Ishikawa (cell line): Measurements from ENCODE around the gene TYMP.

ENCODE experiments used
- CEBPB ChIP-seq: IDR thresholded peaks from 2 replicates; pipeline ENCODE4 v1.6.1; 2012
- CREB1 ChIP-seq: IDR thresholded peaks from 2 replicates; pipeline ENCODE4 v1.6.1; 2012; ENCODE audit warnings: low read depth
- EGR1 ChIP-seq: IDR thresholded peaks from 2 replicates; pipeline ENCODE4 v1.6.1; 2012
- EP300 ChIP-seq: IDR thresholded peaks from 2 replicates; pipeline ENCODE4 v1.6.1; 2012; ENCODE audit warnings: borderline replicate concordance
- FOXM1 ChIP-seq: IDR thresholded peaks from 2 replicates; pipeline ENCODE4 v1.6.1; 2012; ENCODE audit warnings: low read depth, borderline replicate concordance
- MAX ChIP-seq: IDR thresholded peaks from 2 replicates; pipeline ENCODE4 v1.6.1; 2012
- NFIC ChIP-seq: IDR thresholded peaks from 2 replicates; pipeline ENCODE4 v1.6.1; 2012
- RAD21 ChIP-seq: IDR thresholded peaks from 2 replicates; pipeline ENCODE4 v1.6.1; 2012; ENCODE audit warnings: low read depth
- REST ChIP-seq: IDR thresholded peaks from 2 replicates; pipeline ENCODE4 v1.6.1; 2012; ENCODE audit warnings: low read depth, mild to moderate bottlenecking
- TAF1 ChIP-seq: IDR thresholded peaks from 2 replicates; pipeline ENCODE4 v1.6.1; 2012; ENCODE audit warnings: low read depth, mild to moderate bottlenecking
- TCF12 ChIP-seq: IDR thresholded peaks from 2 replicates; pipeline ENCODE4 v1.6.1; 2012; ENCODE audit warnings: low read depth
- TEAD4 ChIP-seq: IDR thresholded peaks from 2 replicates; pipeline ENCODE4 v1.6.1; 2012
- USF1 ChIP-seq: IDR thresholded peaks from 2 replicates; pipeline ENCODE4 v1.6.1; 2012
- YY1 ChIP-seq: IDR thresholded peaks from 2 replicates; pipeline ENCODE4 v1.6.1; 2012; ENCODE audit warnings: low read depth
- ZBTB7A ChIP-seq: IDR thresholded peaks from 2 replicates; pipeline ENCODE4 v1.6.1; 2012; ENCODE audit warnings: low read depth

The TYMP gene

GRCh38 chr22:50530877-50531545, 1.2 kb upstream of the TYMP start:
- TF ChIP-seq TCF12 (no peak), ZBTB7A (0 out of 2 replicates have a peak, but pooled peaks have one; percentile 14)

DNA sequence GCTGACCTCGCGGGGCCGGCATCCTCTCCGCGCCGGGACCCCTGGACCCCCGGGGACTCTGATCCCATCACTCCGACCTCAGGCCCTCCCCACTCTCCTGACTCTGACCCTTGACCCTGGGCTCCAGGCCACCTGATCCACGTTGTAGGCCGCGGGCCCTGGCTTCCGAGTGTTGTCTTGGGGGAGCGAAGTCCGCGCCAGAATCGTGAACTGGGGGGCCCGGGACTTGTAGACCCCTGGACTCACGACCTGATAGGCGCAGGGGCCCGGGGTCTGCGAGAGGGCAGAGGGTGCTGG, 716 bp upstream of the TYMP start:
- TF ChIP-seq USF1 (no peak), ZBTB7A (peak; percentile 88)

DNA sequence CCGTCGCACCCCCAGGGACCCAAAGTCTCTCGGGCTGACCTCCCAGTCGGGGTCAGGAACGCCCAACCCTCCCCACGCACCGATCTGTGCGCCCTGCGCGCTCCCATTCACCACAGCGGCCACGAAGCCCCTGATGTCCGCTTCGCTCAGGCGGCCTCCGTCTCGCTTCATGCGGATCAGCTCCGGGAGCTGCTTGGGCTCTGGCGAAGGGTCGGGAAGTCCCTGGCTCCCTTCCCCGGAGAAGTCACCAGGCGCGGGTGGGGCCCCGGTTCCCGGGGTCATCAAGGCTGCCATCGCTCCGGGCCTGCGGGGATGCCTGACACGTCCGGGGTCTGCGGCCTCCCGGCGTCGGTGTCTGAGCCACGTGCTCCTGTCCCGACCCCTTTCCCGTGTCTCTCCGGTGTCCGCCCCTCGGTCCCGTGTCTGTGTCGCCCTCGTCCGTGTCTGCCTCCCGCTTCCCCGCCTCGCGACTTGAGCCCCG, 356 bp downstream of the TYMP start:
- TF ChIP-seq YY1 = no peak
- no peak for TF ChIP-seq CEBPB
- TF ChIP-seq NFIC = no peak
- no peak for TF ChIP-seq EP300
- TF ChIP-seq TCF12 = no peak
- no peak for TF ChIP-seq TAF1
- no peak for TF ChIP-seq EGR1
- TF ChIP-seq TEAD4 = no peak
- no peak for TF ChIP-seq ZBTB7A
- TF ChIP-seq FOXM1 = no peak
- no peak for TF ChIP-seq RAD21
- no peak for TF ChIP-seq MAX
- TF ChIP-seq USF1 = no peak
- no peak for TF ChIP-seq REST
- no peak for TF ChIP-seq CREB1

DNA sequence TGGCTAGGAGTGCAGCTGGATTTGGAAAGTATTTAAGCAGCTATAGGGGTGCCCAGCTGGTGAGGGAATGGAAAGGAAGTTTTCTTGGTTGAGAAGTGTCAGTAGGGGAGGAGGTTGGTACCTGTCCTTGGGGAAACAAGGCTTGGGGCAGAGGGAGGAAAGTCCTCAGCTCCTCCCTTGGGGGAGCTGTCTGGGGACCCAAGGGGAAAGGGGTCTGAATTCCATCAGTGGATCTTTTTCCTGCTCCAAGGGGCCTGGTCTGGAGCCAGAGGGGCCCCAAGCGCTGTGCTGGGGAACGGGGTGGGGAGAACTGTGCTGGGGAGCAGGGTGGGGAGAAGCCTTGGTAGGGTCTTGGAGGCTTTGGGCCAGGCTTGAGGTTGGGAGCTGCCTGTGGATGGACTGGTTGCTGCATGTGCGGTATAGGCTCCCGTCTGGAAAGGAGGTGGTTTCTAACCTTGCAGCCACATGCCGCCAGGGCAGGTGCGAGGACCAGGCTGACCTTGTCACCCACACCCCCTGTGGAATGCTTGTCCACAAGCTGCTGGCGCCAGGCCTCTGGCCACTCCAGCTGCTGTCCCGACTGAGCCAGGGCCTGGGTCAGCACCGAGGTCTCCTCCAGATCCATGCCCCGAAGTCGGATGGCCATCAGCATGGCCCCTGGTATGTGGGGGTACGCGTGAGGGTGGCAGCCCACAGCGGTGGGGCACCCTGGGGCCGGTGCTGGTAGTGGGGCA, 963 bp downstream of the TYMP start:
- TF ChIP-seq NFIC (no peak), MAX (peak; percentile 93)

- TF ChIP-seq TAF1 = no peak
- TF ChIP-seq MAX = no peak
- no peak for TF ChIP-seq CREB1
- TF ChIP-seq FOXM1 = no peak
These were observed 1.7 kb downstream of the TYMP start for GRCh38 chr22:50527921-50528681.

DNA sequence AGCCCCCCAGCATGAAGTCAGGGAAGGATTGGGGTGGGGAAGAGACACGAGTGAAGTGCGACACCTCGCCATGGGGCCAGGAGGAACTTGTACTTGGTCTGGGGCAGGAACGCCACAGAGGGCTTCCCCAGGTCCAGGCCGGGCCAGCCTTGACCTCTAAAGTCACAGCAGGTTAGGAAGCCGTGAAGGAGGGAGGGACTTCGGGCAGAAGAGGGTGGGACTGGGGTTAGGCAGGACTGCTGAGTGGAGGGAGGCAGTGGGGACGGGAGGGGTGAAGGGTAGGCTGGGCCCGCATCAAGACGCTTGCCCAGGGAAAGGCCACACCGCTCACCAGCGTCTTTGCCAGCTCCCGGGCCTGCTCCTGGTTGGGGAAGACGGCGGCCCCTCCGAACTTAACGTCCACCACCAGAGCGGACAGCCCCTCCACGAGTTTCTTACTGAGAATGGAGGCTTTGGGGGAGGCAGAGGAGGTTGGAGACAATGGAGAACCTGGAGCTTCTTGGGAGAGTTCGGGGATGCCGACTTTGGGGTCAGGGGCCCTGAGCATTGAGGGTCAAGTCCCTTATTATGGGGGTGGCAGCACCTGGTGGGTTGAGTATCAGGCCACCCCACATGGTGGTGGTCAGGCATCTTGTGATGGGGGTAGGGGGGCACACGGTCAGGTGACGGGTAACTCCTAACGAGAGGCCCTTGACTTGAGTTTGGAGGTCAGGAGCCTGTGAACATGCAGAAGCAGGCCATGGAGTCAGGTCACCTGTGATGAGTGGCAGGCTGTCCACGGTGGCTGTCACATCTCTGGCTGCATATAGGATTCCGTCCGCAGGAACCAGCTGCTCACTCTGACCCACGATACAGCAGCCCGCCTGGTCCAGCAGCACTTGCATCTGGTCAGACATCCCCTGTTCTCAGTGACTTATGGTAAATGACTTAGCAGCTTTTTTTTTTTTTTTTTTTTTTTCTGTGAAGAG, 2.7 kb downstream of the TYMP start:
- no peak for TF ChIP-seq TAF1
- peak; percentile 43; the same call in 1 of the 2 replicates for TF ChIP-seq ZBTB7A

GRCh38 chr22:50526108-50526833, 3.5 kb downstream of the TYMP start:
- TF ChIP-seq ZBTB7A (peak; percentile 80), CEBPB (no peak), NFIC (no peak), TAF1 (no peak), MAX (peak; percentile 52; the same call in 1 of the 2 replicates), RAD21 (peak; percentile 8; the same call in 1 of the 2 replicates)
